HG03039 (cell line): ENCODE data around the gene SCN7A.
"Not testable (repeated sequence)": the region's sequence is repeated elsewhere in the genome, so short reads cannot be mapped to it uniquely, and the experiment has no call there.

Experiments
- ATAC-seq: cut with Tn5 transposase; IDR thresholded peaks from one replicate; pipeline ENCODE4 v1.9.1; 2021; ENCODE audit warnings: mild to moderate bottlenecking, moderate library complexity; ENCODE audit not compliant: unreplicated experiment

SCN7A gene

GRCh38 chr2:166360906-166361305, 133.1 kb downstream of the SCN7A start:
- ATAC-seq = no peak

- no peak for ATAC-seq
These were observed 133.6 kb downstream of the SCN7A start for GRCh38 chr2:166360426-166360825.

GRCh38 chr2:166357950-166358321, 136.1 kb downstream of the SCN7A start:
- ATAC-seq = not testable (repeated sequence)

GRCh38 chr2:166357068-166357949, 136.7 kb downstream of the SCN7A start:
- no peak for ATAC-seq
